ENCODE results near the gene C1QTNF4. TPM values are rescaled to one million over a fixed set of nuclear protein-coding genes. Genes with fewer than 3 reads are reported as not detected.

Gene C1QTNF4
- total and polyA plus RNA-seq, 2 donors (not counting 1 experiment from before 2014, with no cell fraction given) = 1.6 TPM; not detected in 1

- CTCF ChIA-PET = interaction anchor here (1.9 to 2.2 kb wide), 2 partner anchors 13 to 22 kb away, joined by 5 to 7 read pairs; partner anchors contain the start of gene PTPMT1
- Mint-ChIP-seq H3K4me3 (peak within 1 kb of the TSS; percentile 96), H3K4me1 (peaks cover 32% of the 10 kb centered on the region), H3K27ac (peak within 1 kb of the TSS; percentile 98), H3K27me3 (no peaks in the 10 kb centered on the region), H3K9me3 (ENCODE audit: insufficient read depth) (no peaks in the 10 kb centered on the region)
- Histone ChIP-seq H3K79me2 (ENCODE audit: control insufficient read depth, insufficient read depth, low read length) (peaks cover 57% of the 10 kb centered on the region), H3K4me1 (ENCODE audit: control insufficient read depth in 2 of 2, insufficient read depth in 2 of 2, low read length in 2 of 2) (peaks cover 25 to 26% of the 10 kb centered on the region in 2 donors), H3K4me2 (replicated peaks; ENCODE audit: low read depth, low read length, poor library complexity, severe bottlenecking) (peak within 1 kb of the TSS; percentile 85), H2AFZ (ENCODE audit: insufficient read depth, low read depth, low read length, poor library complexity, severe bottlenecking) (peak within 1 kb of the TSS; percentile 90), H3K9ac (ENCODE audit: low read length) (peak within 1 kb of the TSS; percentile 81), H3K4me3 (ENCODE audit: control extremely low read depth in 1 of 5, extremely low read depth in 1 of 5, insufficient read depth in 1 of 5, low read depth in 2 of 5, low read length in 4 of 5) (peak within 1 kb of the TSS; percentile 61 to 91 (median 87)), H3K27ac (ENCODE audit: low read length in 2 of 2) (peak within 1 kb of the TSS; percentile 78 to 81), H4K20me1 (ENCODE audit: control insufficient read depth, insufficient read depth, low read length, poor library complexity, severe bottlenecking) (peaks cover 9% of the 10 kb centered on the region), H3K36me3 (replicated peaks in 1 of 2; ENCODE audit: control extremely low read depth in 1 of 2, control insufficient read depth in 1 of 2, extremely low read depth in 1 of 2, insufficient read depth in 2 of 2, low read length in 1 of 2) (peaks cover 0 to 52% of the 10 kb centered on the region in 2 experiments), H3K9me3 (ENCODE audit: control extremely low read depth in 1 of 3, control insufficient read depth in 2 of 3, insufficient read depth in 1 of 3, low read length in 2 of 3) (no peaks in the 10 kb centered on the region), H3K27me3 (replicated peaks in 1 of 4; ENCODE audit: control extremely low read depth in 1 of 4, control insufficient read depth in 3 of 4, insufficient read depth in 4 of 4, low read length in 3 of 4) (no peaks in the 10 kb centered on the region)
- WGBS (ENCODE audit: insufficient coverage) = under 1% methylated on average over 64 of the region's 72 CpGs
- intact Hi-C loops (cut with micrococcal nuclease) = loop anchor here (1.0 to 5.0 kb wide), 8 partner anchors 14 to 331 kb away; partner anchors contain the start of genes ACP2, AGBL2, CELF1 and FNBP4
- POLR2A ChIA-PET = interaction anchor here (0.7 to 1.9 kb wide), 5 partner anchors 9 to 184 kb away, joined by 3 to 18 read pairs (median 6); partner anchors contain the start of gene PTPMT1
- ATAC-seq (ENCODE audit: low read depth) (peak; percentile 95), DNase-seq (peak; percentile 94)
- TF ChIP-seq EZH2 (IDR thresholded peaks at IDR 0.05; ENCODE audit: borderline replicate concordance, insufficient read depth, low read depth, low read length, poor library complexity, severe bottlenecking) (no peak), CTCF (IDR thresholded peaks at IDR 0.05) (no peak)
Measured at GRCh38 chr11:47578524-47579494, 15.4 kb downstream of the C1QTNF4 start, which contains the start of the genes KBTBD4 and NDUFS3. KBTBD4 (minus strand) TSS chr11:47578970; CDS start chr11:47578951, 19 bp downstream. NDUFS3 (plus strand) TSS chr11:47579074; CDS start chr11:47579092, 18 bp downstream.

Data from B cell (primary cell).